ENCODE measurements around the gene ANTKMT. TPM values are rescaled to one million over a fixed set of nuclear protein-coding genes. Genes with fewer than 3 reads are reported as not detected.

ANTKMT gene
- total RNA-seq (10 to 100 TPM; 23.3 to 40.3 (median 31.0) TPM), polyA plus RNA-seq (10 to 100 TPM; 37.3 to 91.1 TPM)
- long read RNA-seq, donor 1, transcript FAM173A-207 (5 exons, 1,052 nt): major isoform, 9 of 21 reads
- long read RNA-seq, donor 1, partial matches to known transcripts: 2 of 21 reads
- long read RNA-seq, donor 1, other reads (novel, unspliced or antisense): 4 of 21 reads
- long read RNA-seq, donor 2, transcript FAM173A-207 (5 exons, 1,052 nt): minor isoform, 6 of 31 reads
- long read RNA-seq, donor 2, transcript FAM173A-201 (4 exons, 806 nt): major isoform, 9 of 31 reads
- long read RNA-seq, donor 2, partial matches to known transcripts: 2 of 31 reads
- long read RNA-seq, donor 2, other reads (novel, unspliced or antisense): 5 of 31 reads
- long read RNA-seq, donor 3, partial matches to known transcripts: 0 of 3 reads
- long read RNA-seq, donor 3, other reads (novel, unspliced or antisense): 0 of 3 reads

GRCh38 chr16:720990-721764, at the start of gene ANTKMT:
Gene ANTKMT, plus strand, starts transcription at chr16:721146. Its CDS starts 129 bp downstream, at chr16:721275.
- H3K9me3 ChIP-seq: no peaks in the 10 kb centered on the region
- DNase-seq: peak; percentile 68 to 82
- H3K27me3 ChIP-seq: peaks cover 0 to 15% (median 4%) of the 10 kb centered on the region in 7 donors
- peaks cover 14 to 48% (median 34%) of the 10 kb centered on the region in 9 donors for H3K4me1 ChIP-seq
- peak; percentile 71 to 91 (median 80) for ATAC-seq
- intact Hi-C loops (cut with DNase I): loop anchor here in 1 of 10 donors (2.0 kb wide), 1 partner anchor 40 kb away; the partner anchor contains the start of gene STUB1
- TF ChIP-seq CTCF (IDR thresholded peaks at IDR 0.05): peak in 2 of 9 donors; percentile 16 to 35
- H3K4me3 ChIP-seq: peak within 1 kb of the TSS; percentile 64 to 99 (median 84)
- peaks cover 0 to 7% (median 0%) of the 10 kb centered on the region in 9 donors for H3K36me3 ChIP-seq
- WGBS, 2 donors: 7 to 13% methylated on average over 55 to 106 of the region's 106 CpGs
- H3K27ac ChIP-seq: peak within 1 kb of the TSS; percentile 44 to 97 (median 94)

GRCh38 chr16:671353-672131, 49.4 kb upstream of the ANTKMT start:
- Histone ChIP-seq H3K27ac (no peak overlapping the region), H3K4me3 (no peak overlapping the region), H3K27me3 (peaks cover 0 to 15% (median 0%) of the 10 kb centered on the region in 7 donors), H3K36me3 (peaks cover 0 to 51% (median 35%) of the 10 kb centered on the region in 9 donors), H3K4me1 (peaks cover 8 to 43% (median 32%) of the 10 kb centered on the region in 9 donors), H3K9me3 (no peaks in the 10 kb centered on the region)
- DNase-seq: no peak
- WGBS, 2 donors: 86% methylated on average over 38 to 40 of the region's 40 CpGs
- ATAC-seq: no peak
- no peak for TF ChIP-seq CTCF (IDR thresholded peaks at IDR 0.05)
- intact Hi-C loops (cut with DNase I): no loop called here

DNA sequence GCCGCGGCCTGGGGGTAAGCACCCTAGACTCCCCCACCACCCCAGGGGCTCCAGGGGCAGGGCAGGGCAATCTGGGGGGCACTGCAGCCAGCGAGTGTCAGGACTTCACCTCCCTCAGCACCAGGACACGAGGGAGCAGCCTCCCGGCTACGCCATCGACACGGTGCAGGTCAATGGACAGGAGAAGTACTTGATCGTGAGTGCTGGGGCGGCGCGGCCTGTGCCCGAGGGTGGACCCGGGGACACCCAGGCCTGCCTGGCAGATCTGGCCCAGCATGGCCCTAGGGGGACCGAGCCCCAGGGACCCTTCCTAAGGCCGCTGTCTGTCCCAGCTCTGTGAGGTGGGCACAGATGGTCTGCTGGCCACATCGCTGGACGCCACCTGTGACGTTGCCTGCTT, 48.6 kb upstream of the ANTKMT start:
- intact Hi-C loops (cut with DNase I): no loop called here
- peaks cover 8 to 39% (median 27%) of the 10 kb centered on the region in 9 donors for H3K4me1 ChIP-seq
- no peak for DNase-seq
- no peaks in the 10 kb centered on the region for H3K9me3 ChIP-seq
- no peak for TF ChIP-seq CTCF (IDR thresholded peaks at IDR 0.05)
- H3K27ac ChIP-seq: no peak overlapping the region
- WGBS, 2 donors: 90% methylated on average over 19 of the region's 19 CpGs
- H3K36me3 ChIP-seq: peaks cover 0 to 51% (median 35%) of the 10 kb centered on the region in 9 donors
- H3K4me3 ChIP-seq: no peak overlapping the region
- no peak for ATAC-seq
- H3K27me3 ChIP-seq: peaks cover 0 to 22% (median 0%) of the 10 kb centered on the region in 7 donors

Data from heart right ventricle (tissue), 16 donors.